HG02943 (cell line): ENCODE data around the gene OXER1.

Experiments
- ATAC-seq: cut with Tn5 transposase; IDR thresholded peaks from one replicate; pipeline ENCODE4 v1.9.1; 2021; ENCODE audit warnings: mild to moderate bottlenecking, low read depth, moderate library complexity; ENCODE audit not compliant: unreplicated experiment

Gene OXER1

GRCh38 chr2:42764096-42764495, at the start of gene OXER1:
Gene OXER1, minus strand, starts transcription at chr2:42764135. Its CDS starts 73 bp downstream, at chr2:42764062.
- ATAC-seq = no peak

GRCh38 chr2:42812899-42813479, 49.1 kb upstream of the OXER1 start:
- ATAC-seq = no peak

GRCh38 chr2:42810971-42811811, 47.3 kb upstream of the OXER1 start:
- ATAC-seq = peak; percentile 15

- peak; percentile 69 for ATAC-seq
Measured at GRCh38 chr2:42810121-42810970, 46.4 kb upstream of the OXER1 start.

- peak; percentile 51 for ATAC-seq
Measured at GRCh38 chr2:42809819-42810120, 45.8 kb upstream of the OXER1 start.

GRCh38 chr2:42809131-42809818, 45.3 kb upstream of the OXER1 start:
- ATAC-seq = no peak

GRCh38 chr2:42808301-42808700, 44.4 kb upstream of the OXER1 start:
- no peak for ATAC-seq

GRCh38 chr2:42806786-42807185, 42.9 kb upstream of the OXER1 start:
- ATAC-seq = no peak

- ATAC-seq = no peak
Measured at GRCh38 chr2:42804891-42805290, 41.0 kb upstream of the OXER1 start.

- ATAC-seq = no peak
Measured at GRCh38 chr2:42804338-42804737, 40.4 kb upstream of the OXER1 start.

- no peak for ATAC-seq
Measured at GRCh38 chr2:42802150-42802549, 38.2 kb upstream of the OXER1 start.

- no peak for ATAC-seq
Measured at GRCh38 chr2:42801381-42801780, 37.4 kb upstream of the OXER1 start.

GRCh38 chr2:42800981-42801380, 37.0 kb upstream of the OXER1 start:
- no peak for ATAC-seq

- ATAC-seq = no peak
Measured at GRCh38 chr2:42800461-42800962, 36.6 kb upstream of the OXER1 start.

- ATAC-seq = no peak
Measured at GRCh38 chr2:42799881-42800280, 35.9 kb upstream of the OXER1 start.

- no peak for ATAC-seq
Measured at GRCh38 chr2:42797281-42797680, 33.3 kb upstream of the OXER1 start.

- ATAC-seq = no peak
Measured at GRCh38 chr2:42796427-42797248, 32.7 kb upstream of the OXER1 start.

- ATAC-seq = no peak
Measured at GRCh38 chr2:42795841-42796301, 31.9 kb upstream of the OXER1 start.

GRCh38 chr2:42795275-42795674, 31.3 kb upstream of the OXER1 start:
- no peak for ATAC-seq
